ENCODE data around the gene LYSMD1.

- TF ChIP-seq, protein P1, sequence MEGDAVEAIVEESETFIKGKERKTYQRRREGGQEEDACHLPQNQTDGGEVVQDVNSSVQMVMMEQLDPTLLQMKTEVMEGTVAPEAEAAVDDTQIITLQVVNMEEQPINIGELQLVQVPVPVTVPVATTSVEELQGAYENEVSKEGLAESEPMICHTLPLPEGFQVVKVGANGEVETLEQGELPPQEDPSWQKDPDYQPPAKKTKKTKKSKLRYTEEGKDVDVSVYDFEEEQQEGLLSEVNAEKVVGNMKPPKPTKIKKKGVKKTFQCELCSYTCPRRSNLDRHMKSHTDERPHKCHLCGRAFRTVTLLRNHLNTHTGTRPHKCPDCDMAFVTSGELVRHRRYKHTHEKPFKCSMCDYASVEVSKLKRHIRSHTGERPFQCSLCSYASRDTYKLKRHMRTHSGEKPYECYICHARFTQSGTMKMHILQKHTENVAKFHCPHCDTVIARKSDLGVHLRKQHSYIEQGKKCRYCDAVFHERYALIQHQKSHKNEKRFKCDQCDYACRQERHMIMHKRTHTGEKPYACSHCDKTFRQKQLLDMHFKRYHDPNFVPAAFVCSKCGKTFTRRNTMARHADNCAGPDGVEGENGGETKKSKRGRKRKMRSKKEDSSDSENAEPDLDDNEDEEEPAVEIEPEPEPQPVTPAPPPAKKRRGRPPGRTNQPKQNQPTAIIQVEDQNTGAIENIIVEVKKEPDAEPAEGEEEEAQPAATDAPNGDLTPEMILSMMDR (IDR thresholded peaks at IDR 0.05): no peak
- no peak for TF ChIP-seq POLR2A (IDR thresholded peaks at IDR 0.05)
Observed at GRCh38 chr1:151192047-151192446, 26.3 kb upstream of the LYSMD1 start.
